Measurements from ENCODE around the gene TLE7.

TLE7 gene

GRCh38 chr16:71472931-71473330 lies 31.1 kb upstream of the TLE7 start:
- ChIA-PET CTCF (interaction anchor here (5.0 kb wide), 1 partner anchor 10 kb away, joined by 20 read pairs; the partner anchor contains the start of gene ZNF23), POLR2A (interaction anchor here (1.2 kb wide), 1 partner anchor 11 kb away, joined by 4 read pairs; no protein-coding TSS in a partner anchor)
- H3K4me3 ChIP-seq (ENCODE audit: low read depth, low read length) = no peak overlapping the region
- no peak for DNase-seq (ENCODE audit: low read depth, low spot score)
- no peak for TF ChIP-seq CTCF (IDR thresholded peaks at IDR 0.05; ENCODE audit: insufficient read depth, low read length, missing control alignments)

GRCh38 chr16:71472051-71472450 lies 30.2 kb upstream of the TLE7 start:
- ChIA-PET POLR2A (interaction anchor here (1.2 kb wide), 1 partner anchor 12 kb away, joined by 4 read pairs; no protein-coding TSS in a partner anchor), CTCF (interaction anchor here (5.0 kb wide), 1 partner anchor 9 kb away, joined by 20 read pairs; the partner anchor contains the start of gene ZNF23)
- DNase-seq (ENCODE audit: low read depth, low spot score) = no peak
- H3K4me3 ChIP-seq (ENCODE audit: low read depth, low read length) = no peak overlapping the region
- TF ChIP-seq CTCF (IDR thresholded peaks at IDR 0.05; ENCODE audit: insufficient read depth, low read length, missing control alignments) = no peak

- POLR2A ChIA-PET = no interaction called here
- H3K4me3 ChIP-seq (ENCODE audit: low read depth, low read length) = no peak overlapping the region
- TF ChIP-seq CTCF (IDR thresholded peaks at IDR 0.05; ENCODE audit: insufficient read depth, low read length, missing control alignments) = no peak
- no peak for DNase-seq (ENCODE audit: low read depth, low spot score)
- CTCF ChIA-PET = interaction anchor here (2.3 kb wide), 1 partner anchor 32 kb away, joined by 7 read pairs; no protein-coding TSS in a partner anchor
Measured at GRCh38 chr16:71467810-71468209, 26.0 kb upstream of the TLE7 start.

GRCh38 chr16:71464231-71464630 lies 22.4 kb upstream of the TLE7 start:
- CTCF ChIA-PET = interaction anchor here (0.7 to 3.4 kb wide), 6 partner anchors 9 to 51 kb away, joined by 3 to 20 read pairs (median 5); no protein-coding TSS in a partner anchor
- H3K4me3 ChIP-seq (ENCODE audit: low read depth, low read length) = no peak overlapping the region
- POLR2A ChIA-PET = no interaction called here
- no peak for DNase-seq (ENCODE audit: low read depth, low spot score)
- no peak for TF ChIP-seq CTCF (IDR thresholded peaks at IDR 0.05; ENCODE audit: insufficient read depth, low read length, missing control alignments)

- ChIA-PET POLR2A (interaction anchor here (1.3 kb wide), 3 partner anchors 12 to 22 kb away, joined by 6 to 10 read pairs (median 7); no protein-coding TSS in a partner anchor), CTCF (interaction anchor here (0.9 to 4.5 kb wide), 7 partner anchors 11 to 49 kb away, joined by 3 to 21 read pairs (median 6); no protein-coding TSS in a partner anchor)
- no peak for TF ChIP-seq CTCF (IDR thresholded peaks at IDR 0.05; ENCODE audit: insufficient read depth, low read length, missing control alignments)
- peak within 1 kb of the TSS; percentile 98 for H3K4me3 ChIP-seq (ENCODE audit: low read depth, low read length)
- no peak for DNase-seq (ENCODE audit: low read depth, low spot score)
Measured at GRCh38 chr16:71461686-71462648, 20.1 kb upstream of the TLE7 start, which contains the start of gene ZNF23. Gene ZNF23, minus strand, starts transcription at chr16:71462247. Its CDS starts 5,451 bp downstream, at chr16:71456796.

- TF ChIP-seq CTCF (IDR thresholded peaks at IDR 0.05; ENCODE audit: insufficient read depth, low read length, missing control alignments) = no peak
- POLR2A ChIA-PET = interaction anchor here (1.2 kb wide), 2 partner anchors 14 to 23 kb away, joined by 6 to 8 read pairs; no protein-coding TSS in a partner anchor
- CTCF ChIA-PET = interaction anchor here (1.0 to 4.5 kb wide), 6 partner anchors 13 to 48 kb away, joined by 3 to 21 read pairs (median 7); no protein-coding TSS in a partner anchor
- no peak for DNase-seq (ENCODE audit: low read depth, low spot score)
- H3K4me3 ChIP-seq (ENCODE audit: low read depth, low read length) = peak overlapping the region; percentile 98
Measured at GRCh38 chr16:71460941-71461340, 19.1 kb upstream of the TLE7 start.
